NCI-H146 treated with DMSO at 0.1 percent for 48 hours (cell line): ENCODE measurements around the gene RNF149.

Source experiments
- DNase-seq: peaks from one replicate; lab custom pipeline; 2025; ENCODE audit not compliant: unreplicated experiment; lab: John Stamatoyannopoulos, UW

The RNF149 gene

DNA sequence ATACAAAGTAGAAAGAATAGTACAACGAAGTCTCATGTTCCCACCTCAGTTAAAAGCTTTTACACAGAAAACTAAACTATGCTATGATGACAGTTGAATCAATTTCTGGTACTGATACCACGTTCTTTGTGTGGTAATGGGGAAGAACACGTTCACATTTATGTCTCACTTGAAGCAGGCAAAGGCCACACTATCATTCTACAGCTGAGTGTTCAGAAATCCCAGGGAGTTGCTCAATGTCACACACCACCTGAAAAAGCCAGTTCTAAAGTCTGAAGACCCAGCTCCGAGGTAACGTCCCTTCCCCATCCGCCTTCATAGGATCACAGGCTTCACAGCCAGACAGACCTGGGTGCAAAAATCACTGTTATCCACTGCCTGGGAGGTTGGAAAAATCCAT lies 8.9 kb downstream of the RNF149 start:
- DNase-seq, result no peak

DNA sequence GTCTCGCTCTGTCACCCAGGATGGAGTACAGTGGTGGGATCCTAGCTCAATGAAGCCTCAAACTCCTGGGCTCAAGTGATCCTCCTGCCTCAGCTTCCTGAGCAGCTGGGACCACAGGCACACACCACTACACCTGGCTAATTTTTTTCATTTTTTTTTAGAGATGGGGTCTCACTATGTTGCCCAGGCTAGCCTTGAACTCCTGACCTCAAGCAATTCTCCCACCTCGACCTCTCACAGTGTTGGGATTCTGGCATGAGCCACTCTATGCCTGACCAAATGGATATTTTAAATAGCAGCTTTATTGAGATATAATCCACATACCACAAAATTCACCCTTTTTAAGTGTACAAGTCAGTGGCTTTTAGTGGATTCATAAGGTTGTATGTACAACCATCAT lies 11.1 kb downstream of the RNF149 start:
- DNase-seq, result no peak

DNA sequence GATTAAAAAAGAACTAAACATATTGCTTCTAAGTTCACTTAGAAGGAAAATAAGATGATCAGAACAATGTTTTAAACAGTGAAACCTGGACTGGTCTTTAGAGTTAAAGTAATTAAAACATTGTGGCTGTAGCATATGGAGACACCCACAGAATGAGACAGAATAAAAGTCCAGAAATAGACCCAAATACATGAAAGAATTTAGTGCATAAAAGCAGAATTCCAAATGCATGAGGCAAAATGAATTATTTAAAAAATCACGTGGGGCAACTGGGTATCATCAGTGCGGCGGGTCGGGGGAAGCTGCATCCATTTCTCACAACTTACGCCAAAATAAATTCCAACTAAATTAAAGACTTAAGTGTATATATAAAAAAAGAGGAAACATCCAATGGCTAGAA lies 12.1 kb downstream of the RNF149 start:
- DNase-seq, result no peak

DNA sequence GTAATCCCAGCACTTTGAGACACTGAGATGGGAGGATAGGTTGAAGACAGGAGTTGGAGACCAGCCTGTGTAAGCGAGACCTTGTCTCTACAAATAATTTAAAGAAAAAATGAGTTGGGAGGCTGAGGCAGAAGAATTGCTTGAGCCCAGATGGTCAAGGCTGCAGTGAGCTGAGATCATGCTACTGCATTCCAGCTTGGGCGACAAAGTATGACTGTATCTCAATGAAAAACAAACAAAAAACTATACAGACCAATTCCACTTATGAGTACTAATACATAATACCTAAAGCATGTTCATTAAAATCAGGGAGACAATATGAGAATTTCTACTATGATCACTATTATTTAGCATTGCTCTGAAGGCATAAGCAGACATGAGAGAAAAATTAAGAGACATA lies 12.6 kb downstream of the RNF149 start:
- no peak for DNase-seq

DNA sequence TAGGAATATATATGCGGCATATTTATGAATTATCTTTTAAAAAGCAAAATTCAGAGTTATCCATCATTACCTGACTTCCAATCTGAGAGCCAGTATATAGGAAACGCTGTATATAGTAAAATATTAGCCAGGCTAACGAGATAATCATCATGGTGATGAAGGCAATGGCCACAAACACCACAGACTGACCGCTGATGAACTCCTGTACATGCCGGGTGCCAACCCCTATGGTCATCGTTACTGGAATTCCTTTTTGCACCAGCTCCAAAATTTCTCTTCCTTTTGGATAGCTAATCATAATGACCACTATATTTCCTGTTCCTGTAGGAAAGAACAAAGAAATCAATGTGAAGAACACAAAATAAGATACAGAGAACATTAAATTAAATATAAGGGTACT lies 13.6 kb downstream of the RNF149 start:
- no peak for DNase-seq

DNA sequence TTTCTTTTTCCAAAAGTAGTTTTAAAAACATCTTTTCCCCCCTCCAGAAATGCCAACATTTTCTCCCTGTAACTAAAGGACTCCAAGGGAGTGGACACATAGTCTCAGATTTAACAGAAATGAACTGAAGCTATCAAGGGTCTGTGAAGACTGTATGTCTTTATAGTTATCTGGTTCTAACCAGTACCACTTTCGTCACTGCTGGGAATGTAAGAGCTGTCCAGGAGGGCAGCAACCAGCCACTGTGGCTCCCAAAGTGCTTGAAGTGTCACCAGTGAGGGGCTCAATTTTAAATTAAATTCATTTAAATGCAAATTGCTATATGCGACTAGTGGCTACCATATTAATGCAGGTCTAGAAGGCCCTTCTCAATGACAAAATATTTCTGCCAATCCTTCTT lies 15.0 kb downstream of the RNF149 start:
- no peak for DNase-seq

DNA sequence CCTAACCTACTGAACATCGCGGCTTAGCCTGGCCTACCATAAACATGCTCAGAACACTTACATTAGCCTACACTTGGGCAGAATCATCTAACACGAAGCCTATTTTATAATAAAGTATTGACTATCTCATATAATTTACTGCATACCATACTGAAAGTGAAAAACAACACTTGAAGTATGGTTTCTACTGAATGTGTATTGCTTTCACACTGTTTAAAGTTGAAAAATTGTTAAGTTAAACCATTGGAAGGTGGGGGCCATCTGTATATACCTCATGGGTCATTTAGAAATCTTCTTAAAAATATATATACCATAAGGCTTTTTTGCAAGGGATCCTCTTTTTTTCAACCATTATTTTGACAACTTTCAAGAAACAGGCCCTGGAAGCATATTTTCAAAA lies 16.5 kb downstream of the RNF149 start:
- no peak for DNase-seq

DNA sequence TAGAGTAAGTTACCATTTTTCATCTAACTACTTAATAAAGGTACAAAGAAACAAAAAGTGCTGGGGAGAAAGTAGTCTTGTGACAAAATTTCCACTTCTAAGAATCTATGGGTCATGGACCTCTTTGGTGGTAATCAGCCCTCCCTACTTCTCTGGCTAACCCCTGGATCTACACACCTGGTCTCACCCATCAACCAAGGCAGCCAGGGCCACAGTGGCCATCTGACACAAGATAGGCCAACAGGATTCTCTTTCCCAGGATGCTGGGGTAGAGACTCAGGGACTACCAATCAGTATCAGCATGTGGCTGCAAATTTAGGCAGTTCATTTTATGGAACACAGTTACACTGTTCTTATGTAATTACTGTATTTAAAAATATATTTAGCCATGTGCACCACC lies 17.8 kb downstream of the RNF149 start:
- no peak for DNase-seq

DNA sequence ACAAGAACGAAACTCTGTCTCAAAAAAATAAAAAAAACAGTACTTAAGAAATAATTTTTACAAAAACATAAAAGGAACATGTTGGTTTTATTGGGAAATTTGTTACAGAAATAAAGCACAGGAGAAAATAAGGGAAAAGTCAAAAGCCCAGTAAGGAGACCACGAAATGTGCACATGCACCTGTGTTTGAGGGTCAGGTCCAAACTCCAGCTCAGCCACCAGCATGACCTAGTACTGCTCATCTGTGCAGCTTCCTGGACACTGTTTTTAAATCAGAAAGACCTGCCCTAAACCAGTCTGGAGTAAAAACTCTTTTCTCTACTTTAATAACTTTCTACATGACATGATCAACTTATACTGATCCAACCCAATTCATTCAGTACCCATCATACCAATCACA lies 21.2 kb downstream of the RNF149 start:
- DNase-seq, result no peak

DNA sequence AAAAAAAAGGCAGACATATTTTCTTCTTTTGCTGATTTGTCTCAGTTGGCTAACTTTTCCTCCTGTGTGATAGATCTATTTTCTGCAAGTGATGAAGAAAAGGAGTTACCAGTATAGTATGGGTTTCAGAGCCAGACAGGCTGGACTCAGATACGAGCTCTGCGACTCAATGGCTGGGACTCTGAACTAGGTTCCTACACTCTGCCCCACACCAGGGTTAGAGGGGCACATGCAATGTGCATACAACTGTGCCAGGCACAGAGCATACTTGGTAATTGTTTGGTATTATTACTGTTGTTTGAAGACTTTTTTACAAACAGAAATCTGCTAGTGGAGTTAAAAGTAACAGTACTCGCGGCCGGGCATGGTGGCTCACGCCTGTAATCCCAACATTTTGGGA lies 21.8 kb downstream of the RNF149 start:
- no peak for DNase-seq

DNA sequence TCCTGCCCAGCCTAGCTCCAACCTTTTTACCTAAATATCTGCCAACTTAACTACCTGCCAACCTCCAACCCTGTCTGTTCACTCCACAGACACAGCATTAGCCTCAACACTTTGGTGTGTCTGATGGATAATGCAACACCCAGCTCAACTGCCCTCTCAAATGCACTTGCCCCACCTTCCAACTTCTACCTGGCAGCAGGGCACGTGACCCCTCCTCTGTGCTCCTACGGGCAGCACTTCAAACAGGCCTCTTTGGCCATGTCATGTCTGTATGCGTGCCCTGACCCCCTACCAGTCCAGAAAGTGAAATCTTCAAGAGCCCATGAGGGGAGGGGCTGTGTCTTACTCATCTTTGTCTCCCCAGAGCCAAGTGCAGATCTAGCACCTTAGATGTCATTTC lies 25.5 kb downstream of the RNF149 start:
- DNase-seq, result no peak

DNA sequence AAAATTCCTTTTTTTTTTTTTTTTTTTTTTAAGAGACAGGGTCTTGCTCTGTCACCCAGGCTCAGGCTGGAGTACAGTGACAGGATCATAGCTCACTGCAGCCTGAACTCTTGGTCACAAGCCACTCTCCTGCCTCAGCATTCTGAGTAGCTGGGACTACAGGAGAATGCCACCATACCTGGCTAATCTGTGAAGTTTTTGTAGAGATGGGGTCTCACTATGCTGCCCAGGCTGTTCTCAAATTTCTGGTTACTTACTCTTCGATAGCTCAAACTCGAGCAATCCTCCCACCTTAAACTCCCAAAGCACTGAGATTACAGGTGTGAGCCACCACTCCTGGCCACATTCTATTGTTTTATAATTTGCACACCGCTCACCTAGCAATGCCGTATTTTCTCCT lies 27.0 kb downstream of the RNF149 start:
- DNase-seq, result no peak

DNA sequence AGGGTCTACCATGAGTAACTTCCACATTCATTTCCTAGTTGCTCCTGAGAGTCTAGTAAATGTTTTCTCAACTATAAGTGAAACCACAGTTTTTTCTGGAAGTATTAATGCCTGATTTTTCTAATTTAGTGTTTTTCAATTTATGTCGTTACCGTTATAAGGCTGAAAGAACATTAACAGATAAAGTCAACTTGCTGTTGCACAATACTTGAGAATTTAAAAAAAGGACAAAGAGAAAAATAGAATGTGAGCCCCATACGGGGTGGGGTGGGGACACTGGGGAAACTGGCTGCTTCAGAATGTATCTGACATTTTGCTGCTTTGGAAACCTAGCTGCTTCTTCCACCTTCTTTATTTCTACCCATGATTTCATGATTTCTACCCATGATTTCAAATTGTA lies 29.6 kb downstream of the RNF149 start:
- no peak for DNase-seq

DNA sequence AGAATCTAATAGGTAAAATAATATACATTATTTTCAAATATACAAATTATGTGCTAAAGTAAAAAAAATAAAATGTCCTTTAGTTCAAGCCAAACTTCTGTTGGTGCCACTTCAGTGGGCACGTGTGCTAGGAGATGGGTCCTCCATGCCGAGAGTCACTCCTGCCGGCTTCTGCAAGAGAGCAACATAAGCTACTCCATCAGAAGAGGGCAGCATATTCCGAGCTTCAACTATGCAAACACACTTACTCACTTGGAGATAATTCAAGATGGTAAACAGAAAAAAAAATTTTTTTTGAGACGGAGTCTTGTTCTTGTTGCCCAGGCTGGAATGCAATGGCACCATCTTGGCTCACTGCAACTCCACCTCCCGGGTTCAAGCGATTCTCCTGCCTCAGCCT lies 31.4 kb downstream of the RNF149 start:
- DNase-seq, result no peak

DNA sequence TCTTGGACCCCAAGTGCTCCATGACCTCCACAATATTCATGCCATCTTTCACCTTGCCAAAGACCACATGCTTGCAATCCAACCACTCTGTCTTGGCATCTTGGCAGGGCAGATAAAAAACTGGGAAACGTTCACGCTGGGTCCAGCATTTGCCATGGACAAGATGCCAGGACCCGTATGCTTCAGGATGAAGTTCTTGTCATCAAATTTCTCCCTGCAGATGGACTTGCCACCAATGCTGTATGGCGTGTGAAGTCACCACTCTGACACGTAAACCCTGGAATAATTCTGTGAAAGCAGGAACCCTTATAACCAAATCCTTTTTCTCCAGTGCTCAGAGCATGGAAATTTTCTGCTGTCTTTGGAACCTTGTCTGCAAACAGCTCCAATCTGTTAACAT lies 34.4 kb downstream of the RNF149 start:
- no peak for DNase-seq

DNA sequence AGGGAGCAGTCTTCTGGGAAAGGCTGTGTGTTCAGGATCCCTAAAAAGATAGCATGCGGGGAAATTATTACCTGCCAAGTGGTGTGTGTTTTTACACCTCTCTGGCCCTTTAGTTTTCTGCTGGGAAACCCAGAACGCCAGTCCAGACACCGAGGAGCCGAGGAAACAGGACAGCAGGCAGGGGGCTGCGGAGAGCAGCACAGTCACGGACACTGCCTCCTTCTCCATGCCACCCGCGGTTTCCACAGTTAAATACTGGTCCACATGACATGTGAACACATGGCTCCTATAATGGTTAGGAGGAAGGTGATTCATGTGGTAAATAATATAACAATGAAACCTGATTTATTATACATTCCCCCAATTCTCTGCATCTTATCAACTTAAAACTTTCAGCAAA lies 35.4 kb downstream of the RNF149 start:
- no peak for DNase-seq

DNA sequence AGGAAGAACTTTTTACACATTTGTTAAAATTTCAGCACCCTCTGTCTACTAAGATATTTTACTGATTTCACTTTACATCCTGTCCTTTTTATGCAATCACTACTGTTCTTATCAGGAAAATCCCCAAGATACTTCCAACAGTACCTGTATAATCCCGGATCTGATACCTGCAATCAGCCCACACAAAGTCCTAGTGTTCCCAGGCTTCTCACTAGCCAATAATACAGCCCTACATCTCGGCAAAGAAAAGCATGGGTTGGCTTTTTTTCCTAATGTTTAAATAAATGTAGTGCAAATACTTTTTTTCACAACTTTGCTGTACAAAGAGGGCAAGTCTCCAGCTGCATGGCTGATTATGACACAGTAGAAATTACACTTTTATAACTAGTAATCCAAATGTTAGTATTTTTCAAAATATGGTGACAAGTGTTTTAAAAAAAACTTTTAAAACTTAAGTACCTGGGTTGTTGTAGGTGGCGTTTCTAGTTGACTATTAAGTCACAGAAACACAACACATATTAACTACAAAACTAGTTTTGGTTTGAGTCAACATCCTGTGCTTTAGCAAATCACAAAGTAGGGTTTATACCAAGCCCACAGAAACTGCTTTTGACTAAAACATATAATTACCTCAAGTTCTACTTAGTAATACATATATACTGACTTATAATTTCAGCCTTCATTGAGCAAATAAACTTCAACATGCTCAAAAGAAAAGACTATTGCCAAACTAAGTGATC lies 36.3 kb downstream of the RNF149 start:
- no peak for DNase-seq

DNA sequence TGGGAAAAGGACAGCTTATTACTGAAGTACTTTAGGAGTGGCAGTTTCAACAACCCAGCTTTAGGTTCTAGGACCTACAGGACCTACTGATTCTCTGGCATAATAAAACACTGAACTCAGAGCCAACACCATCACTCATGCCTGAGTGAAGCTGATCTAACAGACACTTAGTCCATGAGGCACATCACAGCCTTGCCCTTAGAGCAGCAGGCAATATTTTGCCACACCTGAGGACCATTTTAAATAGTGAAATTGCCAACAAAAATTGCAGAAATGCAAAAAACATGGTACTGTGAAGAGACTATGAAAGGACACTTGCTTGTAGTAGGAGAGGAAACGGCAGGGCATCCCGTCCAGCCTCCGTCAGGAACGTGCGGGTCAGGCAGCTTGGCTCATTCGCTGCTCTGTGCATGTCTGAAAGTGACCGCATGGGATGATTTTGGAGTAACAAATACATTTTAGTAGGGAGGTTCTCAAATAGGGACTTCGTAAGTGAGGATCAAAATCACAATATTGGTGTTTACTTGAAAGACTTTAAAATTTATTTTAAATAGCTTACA lies 37.7 kb downstream of the RNF149 start:
- no peak for DNase-seq

DNA sequence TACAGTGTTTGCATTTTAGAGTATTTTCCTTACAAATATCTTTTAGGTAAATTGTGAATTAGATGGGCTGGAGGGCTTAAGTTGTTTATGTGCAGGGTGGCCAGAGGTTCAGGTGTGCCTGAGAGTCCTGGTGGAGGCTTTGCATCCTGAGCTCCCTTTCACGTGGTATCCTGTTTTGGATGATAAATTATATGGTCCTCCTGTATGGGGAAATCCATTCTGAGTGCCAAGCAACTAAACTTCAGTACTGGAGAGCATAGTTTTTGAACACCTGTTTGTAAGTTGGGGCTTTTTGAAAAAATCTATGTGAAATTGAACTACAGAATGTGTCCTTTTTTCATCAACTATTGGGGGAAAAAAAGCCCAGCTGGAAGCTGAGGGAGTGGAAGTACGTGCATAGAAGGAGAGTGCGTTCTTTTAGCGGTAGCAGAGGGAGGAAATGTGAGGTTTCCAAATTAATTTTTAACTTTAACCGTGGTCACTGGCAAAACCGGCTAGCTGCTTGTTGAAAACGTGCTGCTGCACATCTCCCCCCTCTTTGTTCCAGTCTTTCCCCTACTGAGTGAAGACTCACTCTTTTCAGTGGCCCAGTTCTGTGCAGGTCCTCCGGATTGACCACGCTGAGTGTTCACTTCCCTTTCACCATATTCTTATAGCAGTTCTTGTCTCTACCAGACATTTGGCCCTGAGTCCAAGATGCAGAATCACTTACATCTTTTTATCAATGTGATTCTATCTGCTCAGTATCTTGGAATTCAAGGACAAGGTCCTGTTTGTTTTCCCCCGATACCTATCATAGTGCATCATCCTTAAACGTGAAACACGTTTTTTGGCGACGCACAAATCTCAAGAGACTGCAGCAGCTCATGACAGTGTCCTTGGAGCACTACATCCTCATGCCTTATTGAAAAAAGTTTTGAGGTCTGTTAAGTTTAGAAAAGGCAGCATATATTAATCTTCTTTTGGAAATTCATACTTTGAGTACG lies 40.5 kb downstream of the RNF149 start:
- DNase-seq, result no peak

DNA sequence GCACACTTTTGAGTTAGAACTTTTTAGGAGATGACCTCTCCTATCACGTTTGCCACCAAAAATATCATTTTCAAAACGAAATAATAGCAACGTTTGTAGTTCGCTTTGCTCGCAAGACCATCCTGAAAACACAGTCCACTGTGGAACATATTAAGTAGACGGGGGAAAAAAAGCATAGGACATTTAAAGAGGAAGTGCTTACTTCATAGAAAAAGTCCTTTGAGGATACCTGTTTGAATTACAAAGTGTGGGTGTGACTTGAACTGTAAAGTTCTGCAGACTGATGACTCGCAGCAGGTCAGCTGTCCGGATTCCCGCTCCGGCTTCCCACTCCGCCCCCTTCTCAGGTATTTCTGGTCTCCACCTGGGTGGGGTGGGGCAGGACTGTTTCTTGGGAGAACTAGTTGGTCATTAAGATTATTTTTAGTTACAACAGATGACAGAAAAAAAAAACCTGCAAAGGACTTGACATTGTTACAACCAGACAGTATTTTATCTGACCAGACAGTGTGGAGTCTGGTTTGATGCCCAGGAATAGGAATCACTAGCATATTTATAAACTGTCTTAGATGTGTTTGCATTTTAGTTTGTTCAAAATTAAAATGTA lies 42.5 kb downstream of the RNF149 start:
- DNase-seq, result no peak

DNA sequence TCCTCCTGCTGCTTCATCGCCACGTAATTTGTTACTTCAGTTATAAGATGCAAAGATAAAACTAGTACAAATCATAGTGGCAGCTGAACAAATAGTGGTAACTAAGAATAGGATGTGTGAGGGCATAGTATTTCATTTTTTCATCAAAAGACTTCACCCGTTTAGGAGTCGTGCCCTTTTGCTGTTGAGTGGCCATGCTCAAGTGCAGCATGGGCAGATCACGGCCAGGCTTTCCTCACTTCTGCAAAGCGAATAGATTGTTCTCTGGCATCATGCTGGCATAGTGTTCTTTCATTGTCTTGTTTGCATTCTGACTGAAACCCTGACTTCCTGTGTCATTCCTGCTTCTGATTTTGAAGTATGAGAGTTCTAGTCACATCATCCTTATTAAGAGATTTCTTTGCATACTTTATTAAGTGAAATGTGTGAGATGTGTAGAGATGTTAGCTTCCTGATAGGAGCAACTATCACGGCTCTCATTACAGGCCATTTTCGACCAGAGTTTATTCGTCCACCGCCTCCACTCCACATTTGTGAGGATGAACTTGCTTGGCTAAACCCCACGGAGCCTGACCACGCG lies 44.1 kb downstream of the RNF149 start:
- no peak for DNase-seq
